Superior temporal gyrus (tissue), 1 donor: ENCODE data around the gene ATP1A1.

Experiments
- DNase-seq: peaks from one replicate; pipeline ENCODE4 v3.0.0-alpha.2; 2016; ENCODE audit errors: extremely low spot score

ATP1A1 gene

DNA sequence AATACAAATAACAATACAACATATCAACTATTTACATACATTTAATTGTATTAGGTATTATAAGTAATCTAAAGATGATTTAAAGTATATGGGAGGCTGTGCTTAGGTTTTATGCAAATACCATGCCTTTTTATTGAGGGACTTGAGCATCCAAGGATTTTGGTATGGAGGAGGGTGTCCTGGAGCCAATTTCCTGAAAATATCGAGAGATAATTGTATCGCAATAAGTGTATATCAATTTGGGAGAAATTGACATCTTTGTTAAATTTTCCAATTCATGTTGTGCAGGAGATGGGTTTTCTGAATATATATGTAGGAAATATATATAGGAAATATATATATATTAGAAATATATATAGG, 63.5 kb downstream of the ATP1A1 start:
- DNase-seq = no peak

DNA sequence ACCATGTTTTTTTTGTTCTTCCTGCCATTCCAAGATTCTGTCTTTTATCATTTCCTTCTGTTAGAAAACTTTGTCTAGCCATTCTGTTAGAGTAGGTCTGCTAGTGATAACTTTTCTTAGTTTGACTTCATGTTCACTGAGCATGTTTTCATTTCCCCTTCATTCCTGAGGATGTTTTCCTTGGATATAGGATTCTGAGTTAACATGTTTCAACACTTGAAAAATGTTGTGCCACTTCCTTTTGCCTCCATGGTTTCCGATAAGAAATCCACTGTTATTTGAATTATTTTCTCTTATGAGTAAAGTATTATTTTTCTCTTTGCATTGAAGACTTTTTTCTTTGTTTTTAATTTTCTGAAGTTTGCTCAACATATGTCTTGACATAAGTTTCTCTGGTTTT, 66.7 kb downstream of the ATP1A1 start:
- no peak for DNase-seq

DNA sequence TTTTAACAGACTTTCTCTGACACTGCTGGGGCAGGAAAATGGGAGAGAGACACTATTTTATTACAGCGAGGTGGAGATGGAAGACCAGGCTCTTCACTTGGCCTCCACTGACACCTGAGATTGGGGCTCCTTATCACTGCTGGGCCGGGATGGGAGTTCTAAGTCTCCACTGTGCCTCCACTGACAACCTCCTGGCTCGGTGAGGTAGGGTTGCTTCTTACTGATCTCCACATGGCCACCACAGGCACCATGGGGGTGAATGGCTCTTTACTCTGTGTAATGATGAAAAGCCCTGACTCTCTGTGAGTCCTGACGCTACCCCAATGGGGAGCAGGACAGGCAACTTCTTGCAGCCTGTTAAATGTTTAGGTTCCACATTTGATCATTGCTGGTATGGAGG, 67.7 kb downstream of the ATP1A1 start:
- DNase-seq = no peak

DNA sequence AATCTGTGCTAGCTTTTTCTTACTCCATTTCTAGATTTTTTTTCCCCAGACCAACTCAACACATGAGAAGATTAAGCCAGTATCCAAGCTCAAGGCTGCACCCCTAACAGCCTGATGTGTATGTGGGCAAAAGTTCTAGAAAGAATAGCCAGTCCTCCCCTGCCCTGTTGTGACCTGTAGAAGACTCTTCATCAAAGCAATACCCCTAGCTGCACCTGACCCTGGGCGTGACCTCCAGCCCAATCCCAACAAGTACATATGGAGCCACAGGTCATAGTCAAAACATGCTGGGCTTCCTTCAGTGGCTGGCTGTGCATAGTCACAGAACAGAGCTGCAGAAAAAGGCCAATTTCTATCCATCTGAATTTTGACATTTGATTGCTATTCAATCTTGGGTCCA, 72.5 kb downstream of the ATP1A1 start:
- DNase-seq = no peak

DNA sequence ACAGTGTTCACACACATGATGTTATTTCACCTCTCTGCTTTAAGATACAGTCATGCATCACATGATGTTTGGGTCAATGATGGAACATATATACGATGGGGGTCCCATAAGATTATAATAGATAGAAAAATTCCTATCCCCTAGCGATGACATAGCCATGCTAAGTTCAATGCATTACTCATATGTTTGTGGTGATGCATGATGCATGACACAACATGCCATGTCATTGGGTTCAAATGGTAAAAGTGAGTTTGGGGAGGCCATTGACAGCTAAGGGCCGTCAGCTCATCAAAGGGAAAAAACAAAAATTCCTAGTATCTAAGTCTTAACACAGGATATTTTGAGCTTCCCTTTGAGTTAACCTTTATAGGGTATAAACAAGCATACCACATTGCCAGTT, 73.6 kb downstream of the ATP1A1 start:
- no peak for DNase-seq

DNA sequence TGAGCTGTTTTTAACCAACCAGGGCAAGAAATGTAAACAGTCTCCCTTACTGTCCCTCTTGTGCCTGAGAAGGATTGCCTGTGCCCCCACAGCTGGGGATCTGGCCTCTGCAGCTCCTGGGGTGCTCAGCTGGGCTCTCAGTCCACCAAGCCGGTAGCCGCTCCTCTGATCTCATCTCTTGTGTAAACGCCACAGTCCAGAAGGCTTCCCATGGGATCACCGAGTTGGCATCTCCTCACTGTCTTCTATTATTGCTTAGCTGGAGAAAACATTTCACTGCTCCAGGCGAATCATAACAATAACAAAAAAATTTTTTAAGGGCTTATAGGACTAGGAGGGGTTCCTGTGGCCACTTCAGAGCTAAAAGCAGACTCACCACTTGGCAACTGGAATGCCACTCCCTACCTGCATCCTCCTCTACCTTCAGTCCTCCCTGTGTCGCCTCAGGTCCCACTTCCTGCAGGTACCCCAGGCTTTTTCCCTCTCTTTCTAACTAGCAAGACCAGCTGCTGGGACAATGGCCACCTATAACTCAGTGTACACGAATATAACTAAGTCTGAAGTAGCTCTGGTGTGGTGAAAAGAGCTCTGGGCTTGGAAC, 75.8 kb downstream of the ATP1A1 start:
- no peak for DNase-seq

DNA sequence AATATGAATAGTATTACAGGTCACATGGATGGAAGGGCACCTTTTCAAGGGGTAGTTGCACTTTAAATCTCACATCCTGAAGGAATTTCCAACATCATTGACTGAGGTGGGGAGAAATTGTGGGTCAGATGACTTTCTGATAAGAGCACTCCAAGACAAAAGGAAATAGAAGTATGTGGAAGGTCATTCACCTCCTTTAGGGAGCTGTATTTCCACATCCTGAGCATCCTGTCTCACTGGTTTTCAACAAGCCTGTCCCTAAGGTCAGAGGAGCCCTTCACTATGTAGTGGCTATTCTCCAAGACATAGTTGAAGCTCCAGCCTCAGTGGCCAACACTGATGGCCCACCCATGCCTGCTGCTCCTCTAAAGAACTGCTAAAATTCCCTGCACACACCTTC, 76.5 kb downstream of the ATP1A1 start:
- no peak for DNase-seq

DNA sequence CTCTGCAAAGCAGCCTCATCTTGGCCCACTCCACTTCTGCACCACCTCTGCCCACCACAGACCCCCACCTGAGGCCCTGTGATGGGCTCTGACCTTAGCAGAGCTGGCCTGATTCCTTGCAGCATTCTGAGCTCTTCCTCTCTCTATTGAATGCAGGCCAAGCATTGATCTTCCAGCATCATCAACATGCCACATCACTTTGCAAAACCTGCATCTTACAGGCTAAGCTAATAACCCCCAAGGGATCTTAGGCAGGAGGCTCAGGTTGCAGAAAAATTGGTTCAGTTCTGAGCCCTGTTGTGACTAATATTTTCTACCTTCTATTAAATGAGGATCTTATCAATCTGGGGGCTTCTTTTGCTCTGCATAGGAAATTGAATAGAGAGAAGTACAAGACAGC, 78.7 kb downstream of the ATP1A1 start:
- no peak for DNase-seq

GRCh38 chr1:116453481-116453880, 80.4 kb downstream of the ATP1A1 start:
- no peak for DNase-seq

DNA sequence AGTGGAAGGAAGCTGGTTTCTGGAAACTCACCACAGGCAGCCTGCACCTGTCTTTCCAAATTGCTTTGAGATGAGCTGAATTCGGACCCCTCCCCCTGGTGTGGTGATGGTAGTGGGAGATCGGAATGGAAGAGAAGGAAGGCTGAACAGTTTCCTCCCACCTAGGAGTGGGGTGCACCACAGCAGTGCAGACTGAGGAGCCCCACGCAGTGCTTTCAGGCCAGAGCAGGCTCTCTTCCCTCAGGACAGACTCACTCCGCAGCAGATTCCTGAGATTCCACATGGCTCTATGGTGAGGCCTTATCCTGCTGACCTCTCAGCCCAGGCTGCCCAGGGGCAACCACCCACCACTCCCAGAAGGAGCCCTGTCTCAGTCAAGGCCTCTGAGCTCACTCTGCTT, 80.9 kb downstream of the ATP1A1 start:
- DNase-seq = no peak
